SIG-M5 treated with dmso at 0.1 percent for 504 hours (cell line): ENCODE measurements around the gene SLC9A8.
"Not testable (repeated sequence)": the region's sequence is repeated elsewhere in the genome, so short reads cannot be mapped to it uniquely, and the experiment has no call there.

Source experiments
- DNase-seq: peaks from one replicate; lab custom pipeline; 2025; ENCODE audit not compliant: unreplicated experiment; lab: John Stamatoyannopoulos, UW

The SLC9A8 gene

DNA sequence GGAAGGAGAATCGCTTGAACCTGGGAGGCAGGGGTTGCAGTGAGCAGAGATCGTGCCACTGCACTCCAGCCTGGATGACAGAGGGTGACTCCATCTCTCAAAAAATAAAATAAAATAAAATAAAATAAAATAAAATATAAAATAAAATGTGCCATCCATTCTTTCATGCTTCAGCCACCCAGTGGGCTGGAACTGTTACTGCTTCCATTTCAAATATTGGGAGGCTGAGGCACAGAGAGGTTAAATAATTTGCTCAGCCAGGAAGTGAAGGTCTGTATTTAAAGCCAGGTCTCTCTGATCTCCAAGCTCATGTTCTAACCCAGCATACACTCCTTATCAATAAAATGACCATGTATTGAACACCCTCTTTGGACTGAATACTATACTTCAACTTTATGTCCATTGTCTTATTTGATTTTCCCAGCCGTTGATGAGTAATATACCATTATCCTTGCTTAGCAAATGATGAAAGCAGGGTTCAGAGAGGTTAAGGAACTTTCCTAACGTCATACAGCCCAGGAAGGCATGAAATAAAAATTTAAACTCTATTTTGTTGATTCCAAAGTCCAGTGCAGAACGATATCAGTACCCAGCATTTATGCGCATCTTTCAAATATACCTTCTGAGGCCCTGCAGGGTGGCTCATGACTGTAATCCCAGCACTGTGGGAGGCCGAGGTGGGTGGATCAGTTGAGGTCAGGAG, 25.8 kb upstream of the SLC9A8 start:
- DNase-seq: no peak

DNA sequence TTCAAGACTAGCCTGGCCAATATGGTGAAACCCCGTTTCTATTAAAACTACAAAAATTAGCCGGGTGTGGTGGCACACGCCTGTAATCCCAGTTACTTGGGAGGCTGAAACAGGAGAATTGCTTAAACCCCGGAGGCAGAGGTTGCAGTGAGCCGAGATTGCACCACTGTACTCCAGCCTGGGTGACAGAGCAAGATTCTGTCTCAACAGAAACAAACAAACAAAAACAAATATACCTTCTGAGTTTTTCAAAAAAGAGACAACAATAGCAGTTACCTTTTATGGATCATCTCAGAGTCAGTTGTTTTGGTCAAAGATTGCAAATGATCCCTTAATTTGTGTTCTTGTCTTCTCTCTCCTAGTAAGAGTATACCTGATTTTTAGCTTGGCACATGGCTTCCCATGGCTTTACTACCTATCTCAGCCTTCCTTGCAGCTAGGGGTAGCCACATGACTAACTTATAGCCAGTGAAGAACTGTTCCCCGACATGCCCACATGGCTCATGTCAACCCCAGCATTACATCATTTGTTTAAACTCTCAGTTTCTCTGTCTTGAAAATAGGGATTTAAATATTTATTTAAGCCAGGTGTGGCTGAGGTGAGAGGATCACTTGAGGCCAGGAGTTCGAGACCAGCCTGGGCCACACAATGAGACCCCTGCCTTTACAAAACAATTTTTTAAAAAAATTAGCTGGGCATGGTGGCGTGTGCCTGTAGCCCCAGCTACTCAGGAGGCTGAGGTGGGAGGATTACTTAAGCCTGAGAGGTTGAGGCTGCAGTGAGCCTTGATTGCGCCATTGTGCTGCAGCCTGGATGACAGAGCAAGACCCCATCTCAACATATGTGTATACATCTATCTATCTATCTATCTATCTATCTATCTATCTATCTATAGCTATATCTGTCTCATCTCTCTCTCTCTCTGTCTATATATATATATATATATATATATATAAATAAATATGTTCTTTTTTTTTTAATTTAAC, 25.0 kb upstream of the SLC9A8 start:
- no peak for DNase-seq

DNA sequence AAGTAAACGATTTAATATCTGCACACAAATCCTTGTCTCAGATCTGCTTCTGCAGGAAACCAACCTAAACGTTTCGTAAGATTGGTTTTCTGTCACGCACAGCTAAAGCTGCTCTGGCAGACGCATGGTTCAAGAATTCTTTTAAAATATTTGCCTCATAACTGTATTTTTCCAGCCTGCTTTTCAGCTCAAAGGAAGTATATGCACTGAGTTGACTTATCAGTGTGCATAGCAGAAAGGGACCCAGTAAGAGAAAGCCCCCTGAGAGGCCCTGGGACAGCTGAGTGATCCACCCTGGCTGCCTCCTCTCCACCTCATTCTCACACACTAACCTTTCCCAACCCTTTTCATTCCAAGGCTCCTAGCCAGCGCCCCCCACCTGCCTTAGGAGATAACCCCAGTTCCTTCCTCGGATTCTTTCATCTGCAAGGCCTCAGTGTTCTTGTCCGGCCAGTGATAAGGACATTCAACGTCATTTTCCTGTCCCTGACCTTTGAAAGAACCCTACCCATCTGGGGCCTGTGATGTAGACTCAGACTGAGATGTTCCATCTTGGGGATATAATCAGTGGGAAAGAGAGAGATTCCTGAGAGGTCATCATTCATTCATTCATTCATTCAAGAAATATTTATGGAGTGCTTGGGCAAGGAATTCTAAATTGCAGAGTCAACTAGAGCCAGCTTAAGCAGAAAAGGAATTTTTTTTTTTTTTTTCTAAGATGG, 22.4 kb upstream of the SLC9A8 start:
- peak; percentile 87 for DNase-seq

DNA sequence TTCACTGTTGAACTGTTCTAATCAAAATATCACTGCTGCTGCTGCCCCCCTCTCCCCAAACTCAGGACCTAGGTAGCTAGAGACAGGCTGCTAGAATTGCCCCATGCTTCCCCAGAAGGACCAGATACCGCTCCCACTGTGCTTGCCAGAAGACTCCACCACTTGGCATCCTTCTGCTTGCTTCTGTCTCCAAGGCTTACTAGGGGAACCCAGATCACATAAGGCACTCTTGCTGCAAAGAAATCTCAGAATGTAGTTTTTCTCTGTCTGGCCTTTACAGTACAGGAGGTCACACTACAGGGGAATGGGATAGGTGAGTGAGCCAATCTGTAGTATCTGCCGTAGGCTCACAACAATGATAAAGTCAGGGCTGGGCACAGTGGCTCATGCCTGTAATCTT, 21.5 kb upstream of the SLC9A8 start:
- no peak for DNase-seq

DNA sequence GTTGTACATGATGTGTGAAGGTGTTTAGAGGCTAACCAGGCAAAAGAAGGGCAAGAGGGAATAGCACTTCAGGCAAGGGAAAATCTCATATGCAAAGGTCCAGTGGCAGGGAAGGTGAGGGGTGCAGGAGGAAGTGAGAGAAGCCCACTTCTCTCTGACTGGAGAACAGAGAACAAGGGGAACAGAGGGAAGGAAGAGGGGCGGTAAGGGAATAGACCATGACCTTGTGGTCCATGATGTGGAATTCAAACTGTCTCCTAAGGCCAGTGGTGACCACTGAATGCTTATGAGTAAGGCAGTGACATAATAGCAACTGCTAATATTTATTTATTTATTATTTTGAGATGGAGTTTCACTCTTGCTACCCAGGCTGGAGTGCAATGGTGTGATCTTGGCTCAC, 20.6 kb upstream of the SLC9A8 start:
- DNase-seq: no peak

DNA sequence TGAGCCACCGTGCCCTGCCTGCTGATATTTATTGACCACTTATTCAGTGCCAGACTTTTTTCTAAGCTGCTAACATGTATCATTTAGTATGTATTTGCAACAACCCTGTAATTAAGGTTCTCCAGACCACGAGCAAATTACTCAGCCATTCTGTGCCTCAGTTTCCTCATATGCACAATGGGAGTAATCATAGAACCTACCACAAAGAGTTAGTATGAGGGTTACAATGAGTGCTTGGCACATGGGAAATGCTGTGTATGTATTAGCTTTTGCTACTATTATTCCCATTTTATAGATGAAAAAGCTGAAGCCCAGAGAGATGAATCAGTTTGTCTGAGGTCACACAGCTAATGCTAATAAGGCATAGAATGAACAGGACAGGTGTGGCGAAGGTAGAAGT, 20.0 kb upstream of the SLC9A8 start:
- no peak for DNase-seq

DNA sequence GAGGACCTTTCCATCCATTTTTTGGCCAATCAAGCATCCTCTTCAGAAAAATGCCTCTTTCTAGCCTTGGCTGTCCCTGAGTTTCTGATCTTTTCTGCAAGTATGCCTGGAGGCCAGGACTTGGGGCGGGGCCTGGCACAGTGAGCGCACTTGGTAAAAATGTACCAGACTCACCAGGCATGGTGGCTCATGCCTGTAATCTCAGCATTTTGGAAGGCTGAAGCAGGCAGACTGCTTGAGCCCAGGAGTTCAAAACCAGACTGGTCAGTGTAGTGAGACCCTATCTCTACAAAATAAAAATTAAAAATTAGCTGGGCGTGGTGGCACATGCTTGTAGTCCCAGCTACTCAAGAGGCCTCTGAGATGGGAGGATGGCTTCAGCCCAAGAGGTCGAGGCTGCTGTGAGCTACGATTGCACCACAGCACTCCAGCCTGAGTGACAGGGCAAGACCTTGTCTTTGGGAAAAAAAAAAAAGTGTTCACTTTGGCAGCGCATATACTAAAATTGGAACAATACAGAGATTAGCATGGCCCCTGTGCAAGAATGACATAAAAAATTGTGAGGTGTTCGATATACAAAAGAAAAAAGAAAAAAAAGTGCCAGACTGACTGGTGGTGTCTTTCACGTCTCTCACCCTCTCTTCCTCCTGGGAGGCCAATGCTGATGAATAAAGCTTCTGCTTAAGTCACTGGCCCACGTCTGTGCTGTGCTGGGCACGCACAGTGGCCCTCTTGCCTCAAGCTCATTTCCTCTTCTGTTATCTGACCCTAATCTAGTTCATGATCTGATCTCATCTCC, 18.1 kb upstream of the SLC9A8 start:
- DNase-seq: peak; percentile 73

DNA sequence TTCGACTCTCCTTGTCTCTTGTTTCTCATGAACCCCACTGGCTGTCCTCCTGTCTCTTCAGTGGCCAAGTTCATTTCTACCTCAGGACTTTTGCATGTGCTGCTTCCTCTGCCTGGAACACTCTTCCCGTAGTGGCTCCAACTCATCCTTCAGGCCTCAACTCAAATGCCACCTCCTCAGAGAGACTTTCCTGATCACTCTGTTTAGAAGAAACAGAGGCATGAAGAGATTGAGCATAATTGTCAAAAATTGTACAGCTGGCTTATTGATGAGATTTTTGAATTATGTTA, 17.5 kb upstream of the SLC9A8 start:
- no peak for DNase-seq

DNA sequence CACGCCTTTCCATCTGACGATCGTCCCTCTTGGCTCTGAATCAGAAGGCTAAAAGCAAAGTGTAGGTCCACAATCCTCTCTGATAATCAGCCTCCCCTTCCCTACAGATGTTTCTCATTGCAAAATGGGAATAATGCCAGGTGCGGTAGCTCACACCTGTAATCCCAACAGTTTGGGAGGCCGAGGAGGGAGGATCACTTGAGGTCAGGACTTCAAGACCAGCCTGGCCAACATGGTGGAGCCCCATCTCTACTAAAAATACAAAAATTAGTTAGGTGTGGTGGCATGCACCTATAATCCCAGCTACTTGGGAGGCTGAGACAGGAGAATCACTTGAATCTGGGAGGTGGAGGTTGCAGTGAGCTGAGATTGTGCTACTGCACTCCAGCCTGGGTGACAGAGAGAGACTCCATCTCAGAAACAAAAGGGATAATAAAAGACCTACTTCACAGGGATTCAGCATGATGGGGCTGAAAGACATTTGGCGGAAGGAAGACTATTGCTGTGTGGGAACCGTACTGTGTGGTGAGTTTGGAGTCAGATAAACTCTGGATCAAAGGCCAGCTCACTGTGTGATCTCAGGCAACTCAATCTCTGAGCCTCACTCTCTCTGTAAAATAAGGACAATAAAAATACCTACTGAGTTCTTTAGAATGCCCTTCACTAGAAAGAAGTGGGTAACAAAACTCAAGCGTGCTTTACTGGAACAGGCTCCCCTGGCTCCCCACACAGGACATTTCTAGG, 15.9 kb upstream of the SLC9A8 start:
- DNase-seq: no peak

DNA sequence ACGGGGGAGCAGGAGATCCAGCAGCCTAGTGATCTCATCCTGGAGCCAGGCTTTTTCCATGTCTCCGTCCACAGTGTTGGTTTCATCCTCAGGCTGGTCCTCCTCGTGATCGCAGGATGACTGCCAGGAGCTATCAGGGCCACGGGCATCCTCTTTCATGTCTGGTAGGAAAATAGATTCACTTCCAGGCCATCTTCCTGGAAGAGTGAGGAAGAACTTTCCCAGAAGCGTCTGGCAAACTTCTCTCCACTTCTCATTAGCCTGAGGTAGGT, 15.3 kb upstream of the SLC9A8 start:
- no peak for DNase-seq

DNA sequence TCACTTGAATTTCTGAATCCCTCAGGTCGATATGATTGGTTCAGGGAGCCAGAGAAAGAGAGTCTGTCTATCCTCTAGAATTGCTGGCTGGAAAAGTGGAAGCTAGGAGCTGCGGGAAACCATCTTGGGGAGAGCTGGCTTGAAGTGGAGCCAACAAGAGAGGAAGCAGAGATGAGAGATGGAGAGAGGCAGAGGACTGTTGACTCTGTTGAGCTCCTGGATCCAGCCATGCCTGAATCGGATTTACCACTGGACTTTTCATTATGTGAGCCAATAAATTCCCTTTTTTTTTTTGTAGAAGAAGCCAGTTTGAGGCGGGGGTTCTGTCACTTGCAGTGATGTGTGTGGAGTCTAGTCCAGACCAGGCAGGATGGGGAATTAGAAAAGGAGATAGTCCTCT, 13.9 kb upstream of the SLC9A8 start:
- DNase-seq: no peak

DNA sequence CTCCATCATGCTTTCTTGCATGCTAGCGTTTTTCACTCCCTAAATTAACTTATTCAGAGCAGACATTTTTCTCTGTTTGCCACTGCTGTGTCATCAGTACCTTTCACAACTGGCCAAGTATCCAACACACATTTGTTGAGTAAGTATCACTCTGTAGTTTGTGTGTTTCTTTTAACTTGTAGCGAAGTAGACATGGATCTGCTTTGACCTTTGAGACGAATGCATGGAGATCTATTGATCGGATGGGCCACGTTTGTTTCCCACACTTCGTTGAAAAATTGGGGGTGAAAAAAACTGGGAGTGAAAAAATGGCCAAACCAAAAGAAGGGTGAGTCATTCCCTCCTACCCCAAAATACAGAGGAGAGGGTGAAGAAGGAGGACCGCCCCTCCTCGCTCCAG, 12.9 kb upstream of the SLC9A8 start:
- DNase-seq: peak; percentile 51

DNA sequence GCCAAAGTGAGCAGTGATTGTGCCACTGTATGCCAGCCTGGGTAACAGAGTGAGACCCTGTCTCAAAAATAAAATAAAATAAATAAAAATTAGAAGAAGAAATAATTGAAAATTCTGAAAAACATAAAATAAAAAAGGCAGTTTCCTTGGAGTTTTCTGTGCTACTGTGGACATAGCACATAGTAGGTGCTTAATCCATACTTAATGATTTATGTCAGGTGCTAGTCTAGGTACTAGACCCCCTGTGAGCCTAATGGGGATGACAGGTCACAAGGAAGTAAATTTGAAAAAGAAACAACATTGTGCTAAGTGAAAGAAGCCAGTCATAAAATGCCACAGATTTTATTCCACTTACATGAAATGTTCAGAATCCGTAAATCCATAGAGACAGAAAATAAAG, 9.2 kb upstream of the SLC9A8 start:
- DNase-seq: no peak

DNA sequence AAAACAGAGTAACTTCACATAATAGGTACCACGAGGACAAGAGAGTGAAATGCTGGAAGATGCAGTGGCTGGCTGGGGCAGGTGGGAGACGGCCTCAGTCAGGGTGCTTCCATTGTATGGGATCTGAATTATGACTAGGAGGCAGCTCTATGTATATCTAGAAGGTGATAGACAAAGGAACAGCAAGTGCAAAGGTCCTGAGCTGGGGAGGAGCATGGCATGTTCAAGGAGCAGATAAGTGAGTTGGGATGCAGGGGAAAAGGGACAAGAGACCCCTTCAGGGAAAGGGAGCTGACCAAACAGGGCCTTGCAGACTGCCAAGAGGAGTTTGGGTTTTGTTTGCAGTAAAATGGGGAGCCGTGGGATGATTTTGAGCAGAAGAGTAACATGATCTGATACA, 8.3 kb upstream of the SLC9A8 start:
- DNase-seq: no peak

DNA sequence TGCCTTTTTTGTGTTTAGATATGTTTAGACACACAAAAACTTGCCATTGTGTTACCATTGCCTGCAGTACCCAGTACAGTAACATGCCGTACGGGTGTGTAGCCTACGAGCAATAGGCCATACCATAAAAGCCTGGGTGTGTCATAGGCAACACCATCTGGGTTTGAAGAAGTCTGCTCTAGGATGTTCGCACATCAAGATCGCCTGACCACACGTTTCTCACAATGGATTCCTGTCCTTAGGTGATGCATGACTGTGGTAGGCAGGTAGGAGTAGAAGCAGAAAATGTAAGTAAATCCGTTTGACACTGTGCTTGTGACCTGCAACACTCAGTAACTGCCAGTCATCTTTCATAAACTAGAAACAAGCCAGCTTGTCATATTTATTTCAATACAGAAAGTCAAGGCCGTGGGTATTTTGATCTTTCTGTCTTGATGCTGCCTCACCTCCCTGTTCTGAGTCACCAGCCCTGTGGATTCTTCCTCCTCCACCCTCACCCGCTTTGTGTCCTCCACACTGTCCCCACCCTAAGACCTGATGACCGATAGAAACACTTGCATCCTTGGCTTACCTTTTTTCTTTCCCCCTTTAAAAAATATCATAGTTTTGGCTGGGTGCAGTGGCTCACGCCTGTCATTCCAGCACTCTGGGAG, 7.3 kb upstream of the SLC9A8 start:
- DNase-seq: not testable (repeated sequence)

DNA sequence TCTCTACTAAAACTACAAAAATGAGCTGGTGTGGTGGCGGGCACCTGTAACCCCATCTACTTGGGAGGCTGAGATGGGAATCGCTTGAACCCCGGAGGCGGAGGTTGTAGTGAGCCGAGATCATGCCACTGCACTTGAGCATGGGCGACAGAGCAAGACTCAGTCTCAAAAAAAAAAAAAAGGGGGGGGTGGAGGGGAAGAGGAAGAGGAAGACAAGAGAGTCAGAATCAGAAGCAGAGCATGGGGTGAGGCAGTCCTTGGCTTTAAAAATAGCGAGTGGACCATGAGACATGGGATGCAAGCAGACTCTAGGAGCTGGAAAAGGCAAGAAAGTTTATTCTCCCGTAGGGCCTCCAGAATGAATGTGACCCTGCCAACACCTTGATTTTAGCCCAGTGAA, 3.9 kb upstream of the SLC9A8 start:
- no peak for DNase-seq

DNA sequence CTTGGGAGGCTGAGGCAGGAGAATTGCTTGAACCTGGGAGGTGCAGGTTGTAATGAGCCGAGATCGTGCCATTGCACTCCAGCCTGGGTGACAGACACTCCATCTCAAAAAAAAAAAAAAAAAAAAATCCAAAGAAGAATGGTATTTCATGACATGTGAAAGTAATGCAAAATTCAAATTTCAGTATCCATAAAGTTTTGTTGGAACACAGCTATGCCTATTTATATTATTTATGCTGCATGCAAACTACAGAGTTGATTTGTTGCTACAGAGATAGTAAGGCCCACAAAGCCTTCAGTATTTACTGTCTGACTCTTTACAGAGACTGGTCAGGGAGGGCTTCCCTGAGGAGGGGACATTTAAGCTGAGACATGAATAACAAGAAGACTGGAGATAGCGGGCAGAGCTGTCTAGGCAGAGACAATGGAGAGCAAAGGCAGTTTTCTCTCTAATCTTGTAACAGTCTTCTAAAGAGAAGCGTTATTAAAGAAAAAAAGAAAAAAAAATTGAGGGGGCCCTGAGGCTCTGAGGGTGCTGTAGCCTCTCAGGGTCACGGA, 2.7 kb upstream of the SLC9A8 start:
- no peak for DNase-seq

DNA sequence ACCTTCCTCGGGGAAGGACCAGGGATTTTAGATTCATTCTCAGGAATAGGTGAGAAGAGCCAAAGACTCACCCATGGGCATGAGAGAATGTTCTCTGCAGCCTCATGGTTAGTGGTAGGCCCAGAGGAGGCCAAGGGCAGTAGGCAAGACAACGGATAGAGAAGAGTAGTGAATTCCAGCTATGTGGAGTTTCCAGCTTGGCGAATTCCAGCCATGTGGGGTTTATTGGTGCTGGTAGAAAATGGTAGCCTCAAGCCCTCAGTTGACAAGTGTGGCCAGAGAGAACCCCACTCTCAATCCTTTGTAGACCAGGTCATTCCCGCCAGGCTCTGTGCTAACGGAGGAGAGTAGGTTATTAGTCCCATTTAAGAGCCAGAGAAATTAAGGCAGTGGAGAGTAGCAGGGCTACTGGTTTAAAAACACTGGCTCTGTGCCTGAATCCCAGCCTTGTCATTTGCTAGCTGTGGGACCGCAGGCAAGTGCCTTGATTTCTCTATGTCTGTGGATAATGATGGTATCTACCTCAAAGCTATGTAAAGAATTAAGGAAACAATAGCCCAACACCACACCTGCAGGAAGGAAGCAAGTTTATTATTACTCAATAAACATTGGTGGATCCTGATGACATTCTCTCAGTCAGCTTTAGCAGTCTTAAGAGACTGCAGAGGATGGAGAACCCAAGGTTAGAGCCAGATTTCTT, 2.0 kb upstream of the SLC9A8 start:
- DNase-seq: no peak

DNA sequence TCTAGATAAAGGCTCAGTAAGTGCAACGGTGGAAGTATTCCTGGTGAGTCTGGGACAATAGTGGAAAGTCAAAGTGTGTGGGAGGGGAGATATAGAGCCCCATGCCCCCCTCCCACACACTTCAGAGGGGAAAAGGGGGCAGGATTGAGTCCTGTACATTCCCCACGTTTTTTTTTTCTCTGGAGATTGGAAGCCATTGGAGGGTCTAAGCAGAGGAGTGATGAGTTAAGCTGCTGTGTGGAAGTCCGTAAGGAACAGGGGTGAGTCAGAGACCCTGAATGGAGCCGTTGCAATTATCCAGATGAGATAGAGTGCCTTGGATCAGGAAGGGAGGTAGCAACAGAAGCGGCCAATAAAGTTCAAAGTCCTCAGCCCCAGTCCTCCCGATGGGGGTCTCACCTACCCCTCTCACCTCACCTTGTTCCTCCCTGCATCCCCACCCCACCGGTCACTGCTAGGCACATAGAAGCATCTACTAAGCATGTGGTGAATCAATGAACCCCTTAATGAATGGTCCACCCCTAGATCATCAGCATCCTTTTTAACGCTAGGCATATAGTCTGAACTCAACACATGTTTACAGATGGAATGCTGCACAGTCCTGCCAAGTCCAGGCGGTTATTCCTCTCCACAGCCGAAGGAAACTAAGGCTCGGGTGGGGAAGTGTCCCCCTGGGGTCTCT, 662 bp upstream of the SLC9A8 start:
- DNase-seq: no peak
